Loucy (cell line): ENCODE data around the gene ZNF155.

ENCODE experiments used
- H2AFZ ChIP-seq: fragments of 200-600 bp; sonication (generic); 2 replicates; pipeline ENCODE4 v1.6.0; 2016; ENCODE audit warnings: antibody characterized with exemption, mild to moderate bottlenecking, low read length, moderate library complexity
- H3F3A ChIP-seq: fragments of 200-600 bp; 2 replicates; pipeline ENCODE4 v1.6.0; 2016; ENCODE audit warnings: antibody characterized with exemption, low read depth, mild to moderate bottlenecking
- H3K27me3 ChIP-seq: fragments of 200-600 bp; sonication (generic); 2 replicates; pipeline ENCODE4 v1.6.1; 2014; ENCODE audit warnings: low read length, mild to moderate bottlenecking; ENCODE audit not compliant: insufficient read depth, poor library complexity, severe bottlenecking
- H3K36me3 ChIP-seq: fragments of 200-600 bp; sonication (generic); 2 replicates; pipeline ENCODE4 v1.6.1; 2016; ENCODE audit warnings: low read length; ENCODE audit not compliant: insufficient read depth
- H3K4me1 ChIP-seq: fragments of 200-600 bp; sonication (generic); 2 replicates; pipeline ENCODE4 v1.5.1; 2014; ENCODE audit warnings: low read length, mild to moderate bottlenecking; ENCODE audit not compliant: insufficient read depth, poor library complexity, severe bottlenecking
- H3K4me2 ChIP-seq: fragments of 200-600 bp; sonication (generic); 2 replicates; pipeline ENCODE4 v1.6.0; 2014; ENCODE audit warnings: antibody characterized with exemption, low read length, low read depth, mild to moderate bottlenecking; ENCODE audit not compliant: poor library complexity, severe bottlenecking
- H3K4me3 ChIP-seq: fragments of 200-600 bp; sonication (generic); 2 replicates; pipeline ENCODE4 v1.5.1; 2014; ENCODE audit warnings: low read length, mild to moderate bottlenecking, mixed read lengths; ENCODE audit not compliant: poor library complexity, severe bottlenecking
- H3K79me2 ChIP-seq: fragments of 200-600 bp; sonication (generic); 2 replicates; pipeline ENCODE4 v1.6.1; 2014; ENCODE audit warnings: low read length; ENCODE audit not compliant: insufficient read depth
- H3K9ac ChIP-seq: fragments of 200-600 bp; sonication (generic); 2 replicates; pipeline ENCODE4 v1.6.0; 2014; ENCODE audit warnings: mild to moderate bottlenecking, low read depth, low read length, moderate library complexity; ENCODE audit not compliant: poor library complexity, severe bottlenecking
- H3K9me2 ChIP-seq: fragments of 200-600 bp; sonication (generic); replicated peaks from 2 replicates; pipeline ENCODE4 v1.6.1; 2016; ENCODE audit warnings: low read depth, low read length, mixed read lengths
- H3K9me3 ChIP-seq: fragments of 200-600 bp; sonication (generic); 2 replicates; pipeline ENCODE4 v1.6.1; 2014; ENCODE audit warnings: mild to moderate bottlenecking, antibody characterized with exemption, low read length, low read depth; ENCODE audit not compliant: insufficient read depth
- H4K20me1 ChIP-seq: fragments of 200-600 bp; sonication (generic); 2 replicates; pipeline ENCODE4 v1.6.0; 2014; ENCODE audit warnings: antibody characterized with exemption, low read length, mild to moderate bottlenecking; ENCODE audit not compliant: insufficient read depth, poor library complexity, severe bottlenecking
- EZH2phosphoT487 ChIP-seq: fragments of 200-600 bp; IDR thresholded peaks from 2 replicates; pipeline ENCODE4 v1.6.1; 2018; ENCODE audit warnings: antibody characterized with exemption, mild to moderate bottlenecking, moderate library complexity, borderline replicate concordance
- TF ChIP-seq, protein P1 (sequence below): fragments of 200-600 bp; sonication (generic); conservative IDR thresholded peaks from 2 replicates; pipeline ENCODE4 v1.5.1; 2014; ENCODE audit warnings: mild to moderate bottlenecking, antibody characterized with exemption, low read length

ZNF155 gene

DNA sequence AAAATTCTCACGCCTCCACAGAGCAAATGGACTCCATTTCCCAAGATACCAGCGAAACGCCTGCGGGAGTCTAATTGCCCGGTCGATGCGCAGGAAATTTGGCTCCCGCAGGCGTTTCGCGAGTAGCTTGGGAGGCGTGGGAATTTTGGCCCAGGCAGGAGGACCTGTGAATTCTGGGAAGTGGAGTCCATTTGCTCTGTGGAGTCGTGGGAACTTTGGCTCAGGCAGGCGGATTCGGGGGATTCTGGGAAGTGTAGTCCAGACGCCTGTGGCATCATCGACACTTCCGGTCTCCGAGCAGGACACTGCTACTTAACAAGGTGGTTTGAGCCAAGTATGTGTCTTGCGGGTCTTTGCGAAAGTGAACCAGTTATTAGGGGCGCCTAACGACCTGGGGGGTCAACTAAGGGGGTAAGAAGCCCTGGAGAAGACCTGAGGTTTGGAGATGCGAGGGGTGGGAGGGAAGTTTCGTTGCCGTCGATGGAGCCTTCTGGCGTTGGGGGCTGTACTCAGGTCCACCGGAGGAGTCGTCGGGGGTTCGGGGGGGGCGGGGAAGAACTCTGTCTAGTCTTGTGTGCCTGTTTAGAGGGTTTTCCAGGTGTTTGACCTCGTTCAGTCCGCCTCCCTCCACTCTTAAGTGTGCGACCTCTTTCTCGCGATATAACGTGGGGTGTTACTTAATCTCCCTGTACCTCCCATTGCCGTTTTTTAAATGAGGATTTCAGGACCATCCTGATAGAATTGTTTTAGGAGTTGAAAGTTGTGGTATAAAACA lies at the start of gene ZNF155:
ZNF155 (plus strand) TSS at position 277 of the 775 bp plus-strand sequence. CDS start 4,356 bp downstream, outside the sequence.
- Histone ChIP-seq H3K36me3 (no peaks in the 10 kb centered on the region), H4K20me1 (no peaks in the 10 kb centered on the region), H3K9ac (peak within 1 kb of the TSS; percentile 74), H3K27me3 (no peaks in the 10 kb centered on the region), H2AFZ (peak within 1 kb of the TSS; percentile 85), H3K4me2 (peak within 1 kb of the TSS; percentile 85), H3K9me2 (no peaks in the 10 kb centered on the region), H3F3A (no peaks in the 10 kb centered on the region), H3K4me1 (peaks cover 5% of the 10 kb centered on the region), H3K9me3 (no peaks in the 10 kb centered on the region), H3K4me3 (peak within 1 kb of the TSS; percentile 87), H3K79me2 (no peaks in the 10 kb centered on the region; the same call in 1 of the 2 replicates)
- TF ChIP-seq, protein P1, sequence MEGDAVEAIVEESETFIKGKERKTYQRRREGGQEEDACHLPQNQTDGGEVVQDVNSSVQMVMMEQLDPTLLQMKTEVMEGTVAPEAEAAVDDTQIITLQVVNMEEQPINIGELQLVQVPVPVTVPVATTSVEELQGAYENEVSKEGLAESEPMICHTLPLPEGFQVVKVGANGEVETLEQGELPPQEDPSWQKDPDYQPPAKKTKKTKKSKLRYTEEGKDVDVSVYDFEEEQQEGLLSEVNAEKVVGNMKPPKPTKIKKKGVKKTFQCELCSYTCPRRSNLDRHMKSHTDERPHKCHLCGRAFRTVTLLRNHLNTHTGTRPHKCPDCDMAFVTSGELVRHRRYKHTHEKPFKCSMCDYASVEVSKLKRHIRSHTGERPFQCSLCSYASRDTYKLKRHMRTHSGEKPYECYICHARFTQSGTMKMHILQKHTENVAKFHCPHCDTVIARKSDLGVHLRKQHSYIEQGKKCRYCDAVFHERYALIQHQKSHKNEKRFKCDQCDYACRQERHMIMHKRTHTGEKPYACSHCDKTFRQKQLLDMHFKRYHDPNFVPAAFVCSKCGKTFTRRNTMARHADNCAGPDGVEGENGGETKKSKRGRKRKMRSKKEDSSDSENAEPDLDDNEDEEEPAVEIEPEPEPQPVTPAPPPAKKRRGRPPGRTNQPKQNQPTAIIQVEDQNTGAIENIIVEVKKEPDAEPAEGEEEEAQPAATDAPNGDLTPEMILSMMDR: no peak
- no peak for TF ChIP-seq EZH2phosphoT487

DNA sequence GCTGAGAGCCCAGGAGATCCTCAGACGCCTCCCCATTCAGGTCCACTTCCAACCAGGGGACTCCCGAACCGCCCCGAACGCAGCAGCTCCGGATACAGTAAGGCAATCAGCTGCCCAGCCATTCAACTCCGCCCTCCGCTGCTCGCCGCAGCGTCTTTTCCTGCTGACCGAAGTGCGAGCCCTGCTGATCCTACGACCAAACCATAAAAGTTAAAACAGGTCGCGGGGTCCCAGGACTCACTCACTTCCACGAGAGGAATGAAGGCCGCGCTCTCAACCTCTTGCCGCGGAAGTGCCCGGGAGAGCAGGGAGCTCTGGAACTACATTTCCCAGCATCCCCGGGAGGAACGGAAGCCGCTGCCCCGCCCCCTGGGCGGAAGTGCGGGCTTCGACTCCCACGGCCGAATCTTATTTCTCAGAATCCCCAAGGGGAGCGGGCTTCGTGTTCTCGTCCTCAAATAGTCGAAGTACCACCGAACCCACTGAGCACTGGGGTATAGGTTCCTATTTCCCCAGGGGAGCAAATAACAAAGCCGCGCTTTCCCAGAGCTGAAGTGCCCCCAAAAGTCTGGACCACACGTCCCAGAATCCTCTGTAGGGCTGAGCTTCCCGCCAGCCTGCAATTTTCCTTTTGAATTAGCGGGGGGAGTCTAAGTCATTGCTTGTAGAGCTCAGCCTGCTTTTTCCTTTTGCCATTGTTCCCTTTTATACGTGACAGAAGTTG lies 48.8 kb upstream of the ZNF155 start, which contains the start of gene ZNF45:
ZNF45 (minus strand) TSS at position 298 of the 724 bp plus-strand sequence. CDS start 13,097 bp downstream, outside the sequence.
- Histone ChIP-seq H4K20me1 (no peaks in the 10 kb centered on the region), H3K4me3 (peak within 1 kb of the TSS; percentile 86), H3K9me3 (no peaks in the 10 kb centered on the region), H3K9ac (peak within 1 kb of the TSS; percentile 88), H3K79me2 (peaks cover 23% of the 10 kb centered on the region), H3K36me3 (0 out of 2 replicates have a peak, but pooled peaks cover 6% of the 10 kb centered on the region), H2AFZ (peak within 1 kb of the TSS; percentile 90), H3K27me3 (no peaks in the 10 kb centered on the region), H3K4me1 (peaks cover 24% of the 10 kb centered on the region), H3F3A (no peaks in the 10 kb centered on the region), H3K9me2 (no peaks in the 10 kb centered on the region), H3K4me2 (peak within 1 kb of the TSS; percentile 78)
- no peak for TF ChIP-seq EZH2phosphoT487
- TF ChIP-seq, protein P1: no peak

DNA sequence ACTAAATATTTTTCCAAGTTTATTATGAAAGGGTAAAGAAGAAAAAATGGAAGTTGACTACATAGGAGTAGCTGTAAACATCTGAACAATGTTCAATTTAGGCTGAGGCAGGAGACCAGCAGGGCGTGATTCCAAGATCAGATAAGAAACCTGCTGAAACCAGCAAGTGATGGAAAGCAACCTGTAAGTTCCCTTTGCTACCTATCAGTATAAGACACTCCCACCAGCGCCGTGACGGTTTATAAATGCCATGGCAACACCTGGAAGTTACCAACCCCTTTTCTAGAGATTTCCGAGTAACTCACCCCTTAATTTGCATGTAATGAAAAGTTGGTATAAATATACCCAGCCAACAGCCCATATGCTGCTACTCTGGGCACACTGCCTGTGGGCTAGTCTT lies 47.8 kb upstream of the ZNF155 start:
- no peaks in the 10 kb centered on the region for H3F3A ChIP-seq
- H3K9me2 ChIP-seq: no peaks in the 10 kb centered on the region
- H3K27me3 ChIP-seq: no peaks in the 10 kb centered on the region
- H3K4me2 ChIP-seq: no peak overlapping the region
- no peaks in the 10 kb centered on the region for H3K9me3 ChIP-seq
- H3K9ac ChIP-seq: no peak overlapping the region
- no peak overlapping the region for H2AFZ ChIP-seq
- H3K4me1 ChIP-seq: peaks cover 24% of the 10 kb centered on the region
- TF ChIP-seq, protein P1: no peak
- no peak for TF ChIP-seq EZH2phosphoT487
- H4K20me1 ChIP-seq: no peaks in the 10 kb centered on the region
- H3K36me3 ChIP-seq: 0 out of 2 replicates have a peak, but pooled peaks cover 4% of the 10 kb centered on the region
- H3K4me3 ChIP-seq: peak overlapping the region; percentile 86
- H3K79me2 ChIP-seq: peaks cover 23% of the 10 kb centered on the region
